Measurements from ENCODE around the gene LDAH.

Gene LDAH

GRCh38 chr2:20678086-20678395, 144.9 kb downstream of the LDAH start:
- DNase-seq = no peak

GRCh38 chr2:20677301-20678085, 145.4 kb downstream of the LDAH start:
- no peak for DNase-seq

GRCh38 chr2:20676353-20677215, 146.3 kb downstream of the LDAH start:
- DNase-seq = no peak

- DNase-seq = no peak
Observed at GRCh38 chr2:20675701-20676352, 147.1 kb downstream of the LDAH start.

GRCh38 chr2:20674974-20675679, 147.8 kb downstream of the LDAH start:
- no peak for DNase-seq

- DNase-seq = no peak
Observed at GRCh38 chr2:20674309-20674965, 148.5 kb downstream of the LDAH start.

- no peak for DNase-seq
Observed at GRCh38 chr2:20673686-20674308, 149.1 kb downstream of the LDAH start.

- DNase-seq = no peak
Observed at GRCh38 chr2:20672201-20672951, 150.5 kb downstream of the LDAH start.

GRCh38 chr2:20671736-20672080, 151.2 kb downstream of the LDAH start:
- DNase-seq = no peak

- DNase-seq = no peak
Observed at GRCh38 chr2:20671036-20671735, 151.7 kb downstream of the LDAH start.

GRCh38 chr2:20670315-20671035, 152.4 kb downstream of the LDAH start:
- DNase-seq = no peak

GRCh38 chr2:20669562-20670314, 153.2 kb downstream of the LDAH start:
- DNase-seq = no peak

GRCh38 chr2:20668871-20669475, 153.9 kb downstream of the LDAH start:
- no peak for DNase-seq

- no peak for DNase-seq
Observed at GRCh38 chr2:20668451-20668850, 154.4 kb downstream of the LDAH start.

GRCh38 chr2:20667531-20668401, 155.1 kb downstream of the LDAH start:
- no peak for DNase-seq

GRCh38 chr2:20667151-20667530, 155.8 kb downstream of the LDAH start:
- no peak for DNase-seq

GRCh38 chr2:20666304-20667150, 156.4 kb downstream of the LDAH start, which contains the start of gene GDF7:
TSS of gene GDF7 (plus strand) at chr2:20667144. CDS start at chr2:20667240, 96 bp downstream.
- peak in 2 of 6 experiments; percentile 22 to 29 for DNase-seq
